SK-N-SH (cell line): ENCODE measurements around the gene C2CD4C. TPM values are rescaled to one million over a fixed set of nuclear protein-coding genes. Genes with fewer than 3 reads are reported as not detected.
"Not testable (repeated sequence)": the region's sequence is repeated elsewhere in the genome, so short reads cannot be mapped to it uniquely, and the experiment has no call there.

Experiments used
- CTCF ChIA-PET: fragments of 300-600, 350-600 bp; formaldehyde crosslinking; extraction: SDS; loops from one replicate; lab custom pipeline; 2021; lab: Yijun Ruan, JAX
- POLR2A ChIA-PET: fragments of 350-600 bp; sonication (Branson Sonifier 250); formaldehyde crosslinking; extraction: SDS; loops from one replicate; lab custom pipeline; 2020; ENCODE audit warnings: antibody characterized with exemption, inconsistent platforms; lab: Yijun Ruan, JAX
- DNase-seq: peaks from one replicate; pipeline ENCODE4 v3.0.0; 2012
- H2AFZ ChIP-seq: fragments of 200-600 bp; sonication (generic); 2 replicates; pipeline ENCODE4 v1.8.1; 2016; ENCODE audit warnings: antibody characterized with exemption, mild to moderate bottlenecking, low read depth
- H3F3A ChIP-seq: fragments of 200-600 bp; sonication (generic); replicated peaks from 2 replicates; pipeline ENCODE3; 2016; ENCODE audit warnings: antibody characterized with exemption, mild to moderate bottlenecking; ENCODE audit not compliant: insufficient read depth
- H3K27ac ChIP-seq, 2 experiments: fragments of 200-500 bp in 1 of 2; fragments of 200-600 bp in 1 of 2; sonication (Bioruptor generic) in 1 of 2; sonication (generic), shearing (Covaris generic) in 1 of 2; 2 replicates each; pipeline versions ENCODE4 v1.5.1 to v1.6.1; 2014 to 2016; ENCODE audit warnings: low read depth in 2 of 2, inconsistent platforms in 1 of 2, low read length in 1 of 2, mild to moderate bottlenecking in 1 of 2, mixed read lengths in 1 of 2
- H3K27me3 ChIP-seq: fragments of 200-600 bp; sonication (generic), shearing (Covaris generic); 2 replicates; pipeline ENCODE4 v1.6.1; 2016; ENCODE audit warnings: mixed run types; ENCODE audit not compliant: insufficient read depth
- H3K36me3 ChIP-seq, 2 experiments: fragments of 200-500 bp in 1 of 2; fragments of 200-600 bp in 1 of 2; sonication (Bioruptor generic) in 1 of 2; sonication (generic) in 1 of 2; replicated peaks in 1 of 2; 2 replicates each; pipeline versions ENCODE3 to v1.5.1; 2014 to 2016; ENCODE audit warnings: low read length in 1 of 2, mild to moderate bottlenecking in 1 of 2; ENCODE audit not compliant: insufficient read depth in 2 of 2, control insufficient read depth in 1 of 2
- H3K4me1 ChIP-seq, 2 experiments: fragments of 200-500 bp in 1 of 2; fragments of 200-600 bp in 1 of 2; sonication (Bioruptor generic) in 1 of 2; sonication (generic), shearing (Covaris generic) in 1 of 2; 2 replicates each; pipeline versions ENCODE4 v1.5.1 to v1.6.1; 2014 to 2016; ENCODE audit warnings: low read depth in 1 of 2, low read length in 1 of 2, mixed run types in 1 of 2; ENCODE audit not compliant: insufficient read depth in 2 of 2, control insufficient read depth in 1 of 2
- H3K4me2 ChIP-seq: fragments of 200-600 bp; sonication (generic), shearing (Covaris generic); 2 replicates; pipeline ENCODE4 v1.6.1; 2017; ENCODE audit warnings: mixed run types
- H3K4me3 ChIP-seq, 2 experiments: fragments of 200-500 bp in 1 of 2; fragments of 200-600 bp in 1 of 2; sonication (Bioruptor generic) in 1 of 2; sonication (generic), shearing (Covaris generic) in 1 of 2; 2 replicates each; pipeline versions ENCODE4 v1.5.1 to v1.8.1; 2014 to 2016; ENCODE audit warnings: low read depth in 2 of 2, inconsistent platforms in 1 of 2, low read length in 1 of 2, mild to moderate bottlenecking in 1 of 2, mixed read lengths in 1 of 2, moderate library complexity in 1 of 2
- H3K79me2 ChIP-seq: fragments of 200-600 bp; sonication (generic); 2 replicates; pipeline ENCODE4 v1.8.1; 2017; ENCODE audit warnings: mild to moderate bottlenecking; ENCODE audit not compliant: insufficient read depth
- H3K9ac ChIP-seq: fragments of 200-600 bp; sonication (generic); 2 replicates; pipeline ENCODE4 v1.6.1; 2017; ENCODE audit warnings: mixed run types
- H3K9me2 ChIP-seq: fragments of 200-600 bp; sonication (generic); 2 replicates; pipeline ENCODE4 v1.6.1; 2017; ENCODE audit warnings: mixed run types
- H3K9me3 ChIP-seq: fragments of 200-600 bp; sonication (generic); 2 replicates; pipeline ENCODE4 v1.6.1; 2017; ENCODE audit warnings: mixed run types, mild to moderate bottlenecking, moderate library complexity
- H4K20me1 ChIP-seq: fragments of 200-600 bp; sonication (generic); 2 replicates; pipeline ENCODE4 v1.6.1; 2017; ENCODE audit warnings: mild to moderate bottlenecking, mixed run types; ENCODE audit not compliant: insufficient read depth
- CTCF ChIP-seq: fragments of 200-600 bp; sonication (generic); IDR thresholded peaks from 2 replicates; pipeline ENCODE4 v1.6.1; 2017; ENCODE audit warnings: antibody characterized with exemption, mild to moderate bottlenecking, moderate library complexity
- FOSL2 ChIP-seq: IDR thresholded peaks from 2 replicates; pipeline ENCODE4 v1.4.0; 2012; ENCODE audit warnings: low read depth, mild to moderate bottlenecking, moderate library complexity, borderline replicate concordance
- GABPA ChIP-seq: IDR thresholded peaks from 2 replicates; pipeline ENCODE4 v1.4.0; 2012; ENCODE audit warnings: low read depth, mild to moderate bottlenecking
- MXI1 ChIP-seq: IDR thresholded peaks from 2 replicates; pipeline ENCODE4 v1.6.1; 2012; ENCODE audit warnings: mild to moderate bottlenecking, low read depth, low read length, improper control_type of control experiment
- TCF12 ChIP-seq: IDR thresholded peaks from 2 replicates; pipeline ENCODE4 v1.4.0; 2012
- ZBTB33 ChIP-seq: IDR thresholded peaks from 2 replicates; pipeline ENCODE4 v1.4.0; 2012; ENCODE audit warnings: low read depth, borderline replicate concordance
- WGBS: methylation state at CpG from one replicate; pipeline ENCODE4 v1.1.6; 2017; ENCODE audit warnings: low lambda C conversion rate; 5-methylcytosine and 5-hydroxymethylcytosine counted together
- polyA plus RNA-seq, 3 experiments: library from polyadenylated mRNA; depleted of rRNA; stranded (reverse); fragments of >200 nt; gene quantifications; 2 replicates each; pipeline ENCODE4 v1.2.3, GENCODE V29; 2012
- small RNA-seq, 7 experiments: library from RNA; depleted of rRNA; stranded (forward); fragments of <200 nt; gene quantifications; one replicate each; pipeline ENCODE3, GENCODE V24; 2012
- TF ChIP-seq, protein P1 (sequence below): IDR thresholded peaks from 2 replicates; pipeline ENCODE4 v1.4.0; 2012; ENCODE audit warnings: low read depth

Gene C2CD4C
- polyA plus RNA-seq, 1 of the 3 experiments (the other 2 are of a cell fraction) = 0.23 TPM

- no peak for TF ChIP-seq MXI1
- TF ChIP-seq, all 33 proteins: peak for 0
- Histone ChIP-seq H3K9me3 (no peaks in the 10 kb centered on the region), H3K79me2 (no peaks in the 10 kb centered on the region), H4K20me1 (no peaks in the 10 kb centered on the region), H3K4me1 (no peaks in the 10 kb centered on the region), H3K9me2 (no peaks in the 10 kb centered on the region), H3K4me2 (no peak overlapping the region), H3K36me3 (no peaks in the 10 kb centered on the region), H3K27ac (no peak overlapping the region), H3F3A (no peaks in the 10 kb centered on the region), H2AFZ (no peak overlapping the region), H3K27me3 (no peaks in the 10 kb centered on the region), H3K4me3 (no peak overlapping the region), H3K9ac (no peak overlapping the region)
- ChIA-PET CTCF (interaction anchor here (0.7 to 1.4 kb wide), 2 partner anchors 9 to 13 kb away, joined by 3 to 4 read pairs; no protein-coding TSS in a partner anchor), POLR2A (no interaction called here)
- no peak for DNase-seq
- WGBS = 86% methylated on average over 10 of the region's 11 CpGs
These were observed 46.8 kb downstream of the C2CD4C start for GRCh38 chr19:362154-362553.

GRCh38 chr19:359653-359925 lies 49.4 kb downstream of the C2CD4C start:
- ChIA-PET CTCF (no interaction called here), POLR2A (no interaction called here)
- H3K79me2 ChIP-seq = no peaks in the 10 kb centered on the region
- no peak overlapping the region for H2AFZ ChIP-seq
- no peaks in the 10 kb centered on the region for H3K4me1 ChIP-seq
- no peak overlapping the region for H3K4me2 ChIP-seq
- no peak overlapping the region for H3K27ac ChIP-seq
- no peaks in the 10 kb centered on the region for H3K9me3 ChIP-seq
- H3K36me3 ChIP-seq = no peaks in the 10 kb centered on the region
- H3K27me3 ChIP-seq = no peaks in the 10 kb centered on the region
- H3K9ac ChIP-seq = no peak overlapping the region
- H4K20me1 ChIP-seq = no peaks in the 10 kb centered on the region
- TF ChIP-seq FOSL2 (no peak), TCF12 (no peak), CTCF (no peak), ZBTB33 (no peak), GABPA (no peak)
- TF ChIP-seq, protein P1, sequence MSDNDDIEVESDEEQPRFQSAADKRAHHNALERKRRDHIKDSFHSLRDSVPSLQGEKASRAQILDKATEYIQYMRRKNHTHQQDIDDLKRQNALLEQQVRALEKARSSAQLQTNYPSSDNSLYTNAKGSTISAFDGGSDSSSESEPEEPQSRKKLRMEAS = no peak
- 49% methylated on average over 2 of the region's 2 CpGs for WGBS
- no peaks in the 10 kb centered on the region for H3K9me2 ChIP-seq
- no peak overlapping the region for H3K4me3 ChIP-seq
- H3F3A ChIP-seq = no peaks in the 10 kb centered on the region
- DNase-seq = no peak

GRCh38 chr19:355536-355935 lies 53.4 kb downstream of the C2CD4C start:
- H3K9me3 ChIP-seq, H3K4me2 ChIP-seq, CTCF ChIA-PET, H3K9me2 ChIP-seq, H3K4me1 ChIP-seq, POLR2A ChIA-PET, H3K79me2 ChIP-seq, H3F3A ChIP-seq, H3K4me3 ChIP-seq, H3K9ac ChIP-seq, H2AFZ ChIP-seq, DNase-seq, H4K20me1 ChIP-seq, H3K27me3 ChIP-seq, H3K27ac ChIP-seq, H3K36me3 ChIP-seq: not testable (repeated sequence)
- WGBS = 55% methylated on average over 15 of the region's 15 CpGs

Small RNAs within 50 kb of the gene (small RNA-seq; reads per million reads assigned to genes)
- gene RNA5SP462 = 0 to 0.66 (median 0) reads per million in 7 experiments

Other genes starting within 250 kb of the C2CD4C start
- gene PLPP2, start 117.7 kb downstream of the C2CD4C start, polyA plus RNA-seq (2012; rRNA removed) = 27.3 and 33.6 TPM in 2 replicates
- gene MIER2, start 64.4 kb downstream of the C2CD4C start, polyA plus RNA-seq (2012; rRNA removed) = 8.0 and 15.9 TPM in 2 replicates
- gene SHC2, start 51.9 kb upstream of the C2CD4C start, polyA plus RNA-seq (2012; rRNA removed) = 0.64 and 0.80 TPM in 2 replicates
- 0.63 and 0.81 TPM in 2 replicates for gene MADCAM1, start 87.3 kb upstream of the C2CD4C start, polyA plus RNA-seq (2012; rRNA removed)
- 28.3 and 31.0 TPM in 2 replicates for gene TPGS1, start 98.3 kb upstream of the C2CD4C start, polyA plus RNA-seq (2012; rRNA removed)
- gene CDC34, start 122.6 kb upstream of the C2CD4C start, polyA plus RNA-seq (2012; rRNA removed) = 69.2 and 96.7 TPM in 2 replicates
- not detected in 2 replicates for gene GZMM, start 134.9 kb upstream of the C2CD4C start, polyA plus RNA-seq (2012; rRNA removed)
- gene BSG, start 163.4 kb upstream of the C2CD4C start, polyA plus RNA-seq (2012; rRNA removed) = 745 and 835 TPM in 2 replicates
- 3.4 and 5.6 TPM in 2 replicates for gene HCN2, start 180.7 kb upstream of the C2CD4C start, polyA plus RNA-seq (2012; rRNA removed)
- 38.2 and 40.1 TPM in 2 replicates for gene POLRMT, start 224.4 kb upstream of the C2CD4C start, polyA plus RNA-seq (2012; rRNA removed)
- gene FGF22, start 230.7 kb upstream of the C2CD4C start, polyA plus RNA-seq (2012; rRNA removed) = 0.62 and 0.93 TPM in 2 replicates